OCI-LY1 (cell line): ENCODE results near the gene ADAMTS10.

Experiments used
- EZH2 ChIP-seq: fragments of 200-600 bp; sonication (generic), shearing (Covaris generic); IDR thresholded peaks from 2 replicates; pipeline ENCODE4 v1.8.0; 2017; ENCODE audit warnings: borderline replicate concordance, mixed run types, mild to moderate bottlenecking, antibody characterized with exemption, low read length, moderate library complexity, mixed read lengths
- TF ChIP-seq, protein P1 (sequence below): fragments of 200-600 bp; sonication (generic), shearing (Covaris generic); IDR thresholded peaks from 2 replicates; pipeline ENCODE4 v1.5.1; 2017; ENCODE audit warnings: mild to moderate bottlenecking, antibody characterized with exemption, low read length, moderate library complexity, mixed read lengths

- TF ChIP-seq, protein P1, sequence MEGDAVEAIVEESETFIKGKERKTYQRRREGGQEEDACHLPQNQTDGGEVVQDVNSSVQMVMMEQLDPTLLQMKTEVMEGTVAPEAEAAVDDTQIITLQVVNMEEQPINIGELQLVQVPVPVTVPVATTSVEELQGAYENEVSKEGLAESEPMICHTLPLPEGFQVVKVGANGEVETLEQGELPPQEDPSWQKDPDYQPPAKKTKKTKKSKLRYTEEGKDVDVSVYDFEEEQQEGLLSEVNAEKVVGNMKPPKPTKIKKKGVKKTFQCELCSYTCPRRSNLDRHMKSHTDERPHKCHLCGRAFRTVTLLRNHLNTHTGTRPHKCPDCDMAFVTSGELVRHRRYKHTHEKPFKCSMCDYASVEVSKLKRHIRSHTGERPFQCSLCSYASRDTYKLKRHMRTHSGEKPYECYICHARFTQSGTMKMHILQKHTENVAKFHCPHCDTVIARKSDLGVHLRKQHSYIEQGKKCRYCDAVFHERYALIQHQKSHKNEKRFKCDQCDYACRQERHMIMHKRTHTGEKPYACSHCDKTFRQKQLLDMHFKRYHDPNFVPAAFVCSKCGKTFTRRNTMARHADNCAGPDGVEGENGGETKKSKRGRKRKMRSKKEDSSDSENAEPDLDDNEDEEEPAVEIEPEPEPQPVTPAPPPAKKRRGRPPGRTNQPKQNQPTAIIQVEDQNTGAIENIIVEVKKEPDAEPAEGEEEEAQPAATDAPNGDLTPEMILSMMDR = no peak
- TF ChIP-seq EZH2 = no peak
Observed at GRCh38 chr19:8610936-8611300, 403 bp upstream of the ADAMTS10 start.
